Parathyroid adenoma (tissue), 2 donors: ENCODE measurements around the gene SH3GL3.

Experiments used
- H2AFZ ChIP-seq: fragments of 300-600 bp; sonication (generic); one replicate; pipeline ENCODE4 v1.7.0; 2017; ENCODE audit warnings: antibody characterized with exemption, mild to moderate bottlenecking
- H3K27ac ChIP-seq: fragments of 300-600 bp; sonication (generic); one replicate; pipeline ENCODE4 v1.7.0; 2017
- H3K27me3 ChIP-seq: fragments of 300-600 bp; sonication (generic); one replicate; pipeline ENCODE4 v1.7.0; 2017; ENCODE audit warnings: low read length; ENCODE audit not compliant: control insufficient read depth, insufficient read depth
- H3K36me3 ChIP-seq: fragments of 300-600 bp; sonication (generic); one replicate; pipeline ENCODE4 v1.7.0; 2017; ENCODE audit warnings: low read length; ENCODE audit not compliant: control insufficient read depth, insufficient read depth
- H3K4me1 ChIP-seq: fragments of 300-600 bp; sonication (generic); one replicate; pipeline ENCODE4 v1.7.0; 2017; ENCODE audit warnings: control low read depth
- H3K4me2 ChIP-seq: fragments of 300-600 bp; sonication (generic); one replicate; pipeline ENCODE4 v1.7.0; 2017; ENCODE audit warnings: low read length
- H3K4me3 ChIP-seq: fragments of 300-600 bp; sonication (generic); one replicate; pipeline ENCODE4 v1.7.0; 2017; ENCODE audit warnings: low read depth, low read length
- H3K79me2 ChIP-seq: fragments of 300-600 bp; sonication (generic); one replicate; pipeline ENCODE4 v1.7.0; 2017; ENCODE audit warnings: control low read depth
- H3K9ac ChIP-seq: fragments of 300-600 bp; sonication (generic); one replicate; pipeline ENCODE4 v1.7.0; 2017; ENCODE audit warnings: mild to moderate bottlenecking
- H3K9me3 ChIP-seq: fragments of 300-600 bp; sonication (generic); one replicate; pipeline ENCODE4 v1.7.0; 2017; ENCODE audit warnings: low read length; ENCODE audit not compliant: control insufficient read depth
- CTCF ChIP-seq: fragments of 300-600 bp; sonication (generic); IDR thresholded peaks from one replicate; pipeline ENCODE4 v1.7.0; 2017; ENCODE audit warnings: antibody characterized with exemption, mild to moderate bottlenecking
- donor health status: primary hyperparathyroidism.

SH3GL3 gene

GRCh38 chr15:83483612-83484011 is 36.5 kb downstream of the SH3GL3 start:
- no peaks in the 10 kb centered on the region for H3K9me3 ChIP-seq
- H3K79me2 ChIP-seq: no peaks in the 10 kb centered on the region
- no peaks in the 10 kb centered on the region for H3K4me1 ChIP-seq
- H3K27me3 ChIP-seq: no peaks in the 10 kb centered on the region
- H3K27ac ChIP-seq: no peak overlapping the region
- H3K4me3 ChIP-seq: no peak overlapping the region
- H3K36me3 ChIP-seq: no peaks in the 10 kb centered on the region
- H3K4me2 ChIP-seq: no peak overlapping the region
- H3K9ac ChIP-seq: no peak overlapping the region
- TF ChIP-seq CTCF: no peak
- no peak overlapping the region for H2AFZ ChIP-seq

GRCh38 chr15:83484636-83485035 is 37.5 kb downstream of the SH3GL3 start:
- H3K4me1 ChIP-seq: no peaks in the 10 kb centered on the region
- no peaks in the 10 kb centered on the region for H3K79me2 ChIP-seq
- no peak overlapping the region for H3K4me2 ChIP-seq
- H3K9ac ChIP-seq: no peak overlapping the region
- no peaks in the 10 kb centered on the region for H3K9me3 ChIP-seq
- H3K27me3 ChIP-seq: no peaks in the 10 kb centered on the region
- no peak overlapping the region for H3K4me3 ChIP-seq
- TF ChIP-seq CTCF: no peak
- H3K27ac ChIP-seq: no peak overlapping the region
- no peaks in the 10 kb centered on the region for H3K36me3 ChIP-seq
- no peak overlapping the region for H2AFZ ChIP-seq

- Histone ChIP-seq H3K79me2 (no peaks in the 10 kb centered on the region), H2AFZ (no peak overlapping the region), H3K9ac (no peak overlapping the region), H3K27ac (no peak overlapping the region), H3K9me3 (no peaks in the 10 kb centered on the region), H3K4me3 (no peak overlapping the region), H3K4me1 (no peaks in the 10 kb centered on the region), H3K27me3 (no peaks in the 10 kb centered on the region), H3K36me3 (no peaks in the 10 kb centered on the region), H3K4me2 (no peak overlapping the region)
- TF ChIP-seq CTCF: no peak
These were observed 39.2 kb downstream of the SH3GL3 start for GRCh38 chr15:83486363-83486762.

- no peak overlapping the region for H3K9ac ChIP-seq
- H3K27me3 ChIP-seq: no peaks in the 10 kb centered on the region
- no peak overlapping the region for H3K4me2 ChIP-seq
- no peak overlapping the region for H2AFZ ChIP-seq
- no peaks in the 10 kb centered on the region for H3K36me3 ChIP-seq
- no peak overlapping the region for H3K4me3 ChIP-seq
- H3K27ac ChIP-seq: no peak overlapping the region
- H3K4me1 ChIP-seq: no peaks in the 10 kb centered on the region
- no peak for TF ChIP-seq CTCF
- H3K9me3 ChIP-seq: no peaks in the 10 kb centered on the region
- H3K79me2 ChIP-seq: no peaks in the 10 kb centered on the region
These were observed 40.4 kb downstream of the SH3GL3 start for GRCh38 chr15:83487519-83487918.

GRCh38 chr15:83489690-83490089 is 42.5 kb downstream of the SH3GL3 start:
- no peaks in the 10 kb centered on the region for H3K4me1 ChIP-seq
- no peak overlapping the region for H3K27ac ChIP-seq

More at GRCh38 chr15:83489690-83490089, 42.5 kb downstream of the SH3GL3 start:
- Histone ChIP-seq H3K9ac (no peak overlapping the region), H3K4me3 (no peak overlapping the region), H3K4me2 (no peak overlapping the region), H3K79me2 (no peaks in the 10 kb centered on the region), H2AFZ (no peak overlapping the region), H3K36me3 (no peaks in the 10 kb centered on the region), H3K9me3 (no peaks in the 10 kb centered on the region), H3K27me3 (no peaks in the 10 kb centered on the region)
- no peak for TF ChIP-seq CTCF
